Measurements from ENCODE around the gene MT1M.

The MT1M gene

DNA sequence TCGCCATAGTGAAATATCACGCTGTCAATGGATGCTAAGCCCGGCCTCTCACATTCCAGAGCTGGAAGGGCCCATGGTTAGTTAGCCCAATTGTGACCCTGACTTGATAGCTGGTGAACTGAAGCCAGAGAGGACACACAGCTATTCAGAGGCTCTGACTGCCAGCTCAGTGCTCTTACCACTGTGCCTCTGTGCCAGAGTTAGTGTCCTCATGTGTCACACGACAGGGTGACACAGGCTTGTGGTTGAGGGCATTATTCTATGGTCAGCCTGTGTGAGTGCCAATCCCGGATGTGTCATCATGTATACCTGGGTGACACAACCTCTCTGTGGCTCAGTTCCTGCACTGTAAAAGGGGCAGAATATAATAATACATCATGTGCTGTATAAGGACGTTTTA is 47.4 kb downstream of the MT1M start:
- no peak for DNase-seq

DNA sequence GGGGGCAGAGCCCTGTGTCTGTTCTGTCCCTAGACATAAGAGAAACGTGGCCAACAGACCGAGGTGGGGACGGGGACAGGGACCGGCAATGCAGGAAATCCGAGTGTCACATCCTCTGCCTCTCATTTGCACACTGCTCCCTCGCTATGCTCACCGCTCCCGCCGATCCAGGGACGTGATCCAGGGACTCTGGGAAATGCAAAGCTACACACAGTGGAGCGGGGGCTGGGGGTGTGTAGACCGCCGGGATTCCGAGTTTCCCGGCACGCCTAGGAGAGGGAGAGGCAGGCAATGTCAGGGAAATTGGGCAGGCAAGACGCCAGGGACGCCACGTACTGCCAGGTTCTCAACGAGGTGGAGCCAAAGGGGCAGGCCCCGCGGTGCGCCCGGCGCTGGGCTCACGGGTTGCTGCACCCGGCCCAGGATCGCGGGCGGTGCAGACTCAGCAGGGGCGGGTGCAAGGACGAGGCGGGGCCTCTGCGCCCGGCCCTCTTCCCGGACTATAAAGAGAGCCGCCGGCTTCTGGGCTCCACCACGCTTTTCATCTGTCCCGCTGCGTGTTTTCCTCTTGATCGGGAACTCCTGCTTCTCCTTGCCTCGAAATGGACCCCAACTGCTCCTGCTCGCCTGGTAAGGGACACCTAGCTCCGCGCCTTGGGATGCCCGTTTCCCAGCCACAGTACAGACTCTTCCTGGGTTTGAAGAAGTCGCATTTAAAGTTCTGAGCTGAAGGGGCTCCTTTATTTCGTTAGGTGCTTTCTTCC is 49.7 kb downstream of the MT1M start, which contains the start of gene MT1X:
Gene MT1X, plus strand, starts transcription at position 532 of the 764 bp plus-strand sequence. Its CDS starts 71 bp downstream, at position 603.
- peak; percentile 70 for DNase-seq

DNA sequence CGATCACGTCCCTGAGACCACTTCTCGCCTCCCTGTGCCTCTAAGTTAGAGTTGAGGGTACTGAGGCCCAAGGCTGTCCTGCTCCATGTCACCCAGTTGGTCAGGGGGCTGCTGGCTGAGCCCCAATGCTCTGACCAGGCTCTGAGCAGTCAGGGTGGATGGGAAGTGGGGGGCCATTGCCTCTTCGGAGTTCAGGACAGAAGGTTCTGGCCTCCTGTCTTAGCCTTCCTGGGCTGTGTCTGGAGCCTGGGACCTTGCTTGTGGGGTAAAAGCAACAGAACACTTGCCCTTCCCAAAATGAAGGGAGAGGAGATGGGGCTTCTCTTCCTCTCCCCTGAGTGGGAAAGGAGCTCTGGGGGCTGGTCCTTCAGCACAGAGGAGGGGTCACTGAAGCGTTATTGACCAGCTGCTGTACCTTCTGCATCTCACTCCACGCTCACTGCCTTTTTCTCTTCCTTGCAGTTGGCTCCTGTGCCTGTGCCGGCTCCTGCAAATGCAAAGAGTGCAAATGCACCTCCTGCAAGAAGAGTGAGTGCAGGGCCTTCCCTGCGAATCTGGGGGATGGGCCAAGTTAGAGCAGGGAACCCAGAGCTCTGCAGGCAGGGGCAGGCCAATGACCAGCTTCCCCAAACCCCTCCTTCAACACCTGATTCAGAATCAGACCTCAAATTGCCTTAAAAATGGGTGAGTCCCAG is 50.4 kb downstream of the MT1M start:
- DNase-seq: no peak
